Large intestine (tissue), 3 donors: Measurements from ENCODE around the gene XPNPEP1. TPM values are rescaled to one million over a fixed set of nuclear protein-coding genes. Genes with fewer than 3 reads are reported as not detected.
A peak's percentile ranks its signal among the peaks of the same experiment; 100 is the strongest.

ENCODE experiments used
- DNase-seq, 2 donors: peaks; one replicate each; pipeline versions ENCODE4 v3.0.0 to v3.0.0-alpha.2; 2013
- H3K27ac ChIP-seq: one replicate; pipeline ENCODE4 v1.5.1; 2013; ENCODE audit warnings: low read length
- H3K27me3 ChIP-seq: 2 replicates; pipeline ENCODE4 v1.6.1; 2013; ENCODE audit warnings: low read length; ENCODE audit not compliant: control insufficient read depth, insufficient read depth
- H3K36me3 ChIP-seq: 2 replicates; pipeline ENCODE4 v1.6.1; 2013; ENCODE audit warnings: low read length; ENCODE audit not compliant: control insufficient read depth, insufficient read depth
- H3K4me1 ChIP-seq: one replicate; pipeline ENCODE4 v1.6.1; 2013; ENCODE audit warnings: low read length; ENCODE audit not compliant: control insufficient read depth, insufficient read depth
- H3K4me3 ChIP-seq: one replicate; pipeline ENCODE4 v1.5.1; 2013; ENCODE audit warnings: low read length
- H3K9me3 ChIP-seq: one replicate; pipeline ENCODE4 v1.6.1; 2013; ENCODE audit warnings: mild to moderate bottlenecking, low read depth, low read length, moderate library complexity; ENCODE audit not compliant: control insufficient read depth
- WGBS: methylation state at CpG from one replicate; pipeline ENCODE4 v1.1.5; 2013; ENCODE audit warnings: low lambda C conversion rate; ENCODE audit not compliant: insufficient coverage; 5-methylcytosine and 5-hydroxymethylcytosine counted together
- polyA plus RNA-seq: library from polyadenylated mRNA; unstranded; fragments of 120-200 nt; gene quantifications from one replicate; pipeline ENCODE4 v1.2.1, GENCODE V29; 2013

Gene XPNPEP1
- polyA plus RNA-seq, 1 donor = 152 TPM

GRCh38 chr10:109934958-109935793 is 11.9 kb upstream of the XPNPEP1 start:
- no peaks in the 10 kb centered on the region for H3K36me3 ChIP-seq
- peak in 1 of 2 donors; percentile 39 for DNase-seq
- no peak overlapping the region for H3K27ac ChIP-seq
- H3K27me3 ChIP-seq = no peaks in the 10 kb centered on the region
- no peaks in the 10 kb centered on the region for H3K9me3 ChIP-seq
- H3K4me1 ChIP-seq = peaks cover 2% of the 10 kb centered on the region
- WGBS = 60% methylated on average over 1 of the region's 5 CpGs
- H3K4me3 ChIP-seq = no peak overlapping the region

- H3K27me3 ChIP-seq = no peaks in the 10 kb centered on the region
- no CpG with 5 or more reads among the region's 5 CpGs for WGBS
- DNase-seq = peak in 1 of 2 donors; percentile 20
Observed at GRCh38 chr10:109933984-109934565, 10.8 kb upstream of the XPNPEP1 start.

GRCh38 chr10:109932968-109933367 is 9.7 kb upstream of the XPNPEP1 start:
- DNase-seq = no peak
- H3K27ac ChIP-seq = no peak overlapping the region
- H3K4me1 ChIP-seq = peaks cover 2% of the 10 kb centered on the region
- 100% methylated on average over 1 of the region's 3 CpGs for WGBS
- H3K36me3 ChIP-seq = no peaks in the 10 kb centered on the region
- H3K9me3 ChIP-seq = no peaks in the 10 kb centered on the region
- H3K4me3 ChIP-seq = no peak overlapping the region
- H3K27me3 ChIP-seq = no peaks in the 10 kb centered on the region

More at GRCh38 chr10:109933984-109934565, 10.8 kb upstream of the XPNPEP1 start:
- no peak overlapping the region for H3K4me3 ChIP-seq
- H3K4me1 ChIP-seq = peaks cover 2% of the 10 kb centered on the region
- H3K36me3 ChIP-seq = no peaks in the 10 kb centered on the region
- no peak overlapping the region for H3K27ac ChIP-seq
- no peaks in the 10 kb centered on the region for H3K9me3 ChIP-seq

- DNase-seq = no peak
- Histone ChIP-seq H3K36me3 (no peaks in the 10 kb centered on the region), H3K4me3 (no peak overlapping the region), H3K27me3 (no peaks in the 10 kb centered on the region), H3K4me1 (peaks cover 2% of the 10 kb centered on the region), H3K27ac (no peak overlapping the region), H3K9me3 (no peaks in the 10 kb centered on the region)
- WGBS = no CpG with 5 or more reads among the region's 1 CpG
Observed at GRCh38 chr10:109932391-109932790, 9.1 kb upstream of the XPNPEP1 start.

GRCh38 chr10:109931163-109931562 is 7.9 kb upstream of the XPNPEP1 start:
- no peak for DNase-seq
- H3K4me3 ChIP-seq = no peak overlapping the region
- H3K27ac ChIP-seq = no peak overlapping the region
- H3K36me3 ChIP-seq = no peaks in the 10 kb centered on the region
- H3K4me1 ChIP-seq = peaks cover 2% of the 10 kb centered on the region
- WGBS = no CpG with 5 or more reads among the region's 1 CpG
- no peaks in the 10 kb centered on the region for H3K27me3 ChIP-seq
- no peaks in the 10 kb centered on the region for H3K9me3 ChIP-seq

GRCh38 chr10:109929501-109930219 is 6.3 kb upstream of the XPNPEP1 start:
- Histone ChIP-seq H3K4me1 (peaks cover 2% of the 10 kb centered on the region), H3K27ac (no peak overlapping the region), H3K9me3 (no peaks in the 10 kb centered on the region), H3K4me3 (no peak overlapping the region), H3K36me3 (no peaks in the 10 kb centered on the region), H3K27me3 (no peaks in the 10 kb centered on the region)
- WGBS = 76% methylated on average over 2 of the region's 3 CpGs
- DNase-seq = no peak

- H3K27me3 ChIP-seq = no peaks in the 10 kb centered on the region
- no peak overlapping the region for H3K27ac ChIP-seq
- no CpG with 5 or more reads among the region's 1 CpG for WGBS
- no peaks in the 10 kb centered on the region for H3K4me1 ChIP-seq
- no peaks in the 10 kb centered on the region for H3K9me3 ChIP-seq
- H3K4me3 ChIP-seq = no peak overlapping the region
- no peaks in the 10 kb centered on the region for H3K36me3 ChIP-seq
- no peak for DNase-seq
Observed at GRCh38 chr10:109928475-109928891, 5.2 kb upstream of the XPNPEP1 start.

- no peak for DNase-seq
Observed at GRCh38 chr10:109926825-109927224, 3.5 kb upstream of the XPNPEP1 start.

GRCh38 chr10:109926061-109926745 is 2.9 kb upstream of the XPNPEP1 start:
- Histone ChIP-seq H3K27ac (no peak overlapping the region), H3K27me3 (no peaks in the 10 kb centered on the region), H3K9me3 (no peaks in the 10 kb centered on the region), H3K4me3 (no peak overlapping the region), H3K4me1 (peaks cover 13% of the 10 kb centered on the region), H3K36me3 (no peaks in the 10 kb centered on the region)
- no peak for DNase-seq
- 88% methylated on average over 2 of the region's 10 CpGs for WGBS

More at GRCh38 chr10:109926825-109927224, 3.5 kb upstream of the XPNPEP1 start:
- H3K4me3 ChIP-seq = no peak overlapping the region
- no peaks in the 10 kb centered on the region for H3K9me3 ChIP-seq
- no peaks in the 10 kb centered on the region for H3K27me3 ChIP-seq
- no peak overlapping the region for H3K27ac ChIP-seq
- H3K36me3 ChIP-seq = no peaks in the 10 kb centered on the region
- H3K4me1 ChIP-seq = peaks cover 7% of the 10 kb centered on the region
- WGBS = no CpG with 5 or more reads among the region's 2 CpGs
